ENCODE data around the gene PLCB3. TPM values are rescaled to one million over a fixed set of nuclear protein-coding genes. Genes with fewer than 3 reads are reported as not detected.

PLCB3 gene
- total and polyA plus RNA-seq, 2 donors (not counting 3 experiments of a cell fraction or from before 2014, with no cell fraction given) = 32.3 to 61.1 TPM

DNA sequence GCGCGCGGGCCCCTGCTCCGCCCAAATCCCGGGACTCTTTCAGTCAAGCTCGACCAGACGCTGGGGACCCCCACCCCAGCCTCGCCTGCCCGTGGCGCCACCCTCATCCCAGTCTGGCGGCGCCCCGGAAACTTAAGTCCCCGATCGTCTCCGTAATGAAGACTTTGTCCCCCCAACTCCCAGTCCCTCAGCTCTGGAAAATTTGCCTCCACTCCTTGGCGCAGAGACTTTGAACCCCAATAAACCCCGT is 348 bp downstream of the PLCB3 start:
- intact Hi-C loops (cut with micrococcal nuclease) = loop anchor here (1.0 kb wide), 4 partner anchors 12 to 50 kb away; partner anchors contain the start of gene GPR137
- H3K4me1 ChIP-seq (ENCODE audit: control insufficient read depth, extremely low read depth, insufficient read depth, low read length) = peaks cover 30% of the 10 kb centered on the region
- ChIA-PET CTCF (interaction anchor here (0.7 to 4.7 kb wide), 9 partner anchors 9 to 103 kb away, joined by 3 to 60 read pairs (median 10); partner anchors contain the start of genes CATSPERZ, FERMT3 and PRDX5), POLR2A (no interaction called here)
- TF ChIP-seq, protein P1, sequence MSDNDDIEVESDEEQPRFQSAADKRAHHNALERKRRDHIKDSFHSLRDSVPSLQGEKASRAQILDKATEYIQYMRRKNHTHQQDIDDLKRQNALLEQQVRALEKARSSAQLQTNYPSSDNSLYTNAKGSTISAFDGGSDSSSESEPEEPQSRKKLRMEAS (IDR thresholded peaks at IDR 0.05; ENCODE audit: insufficient read depth, insufficient read length) = no peak
- no peak for TF ChIP-seq GATA2 (IDR thresholded peaks at IDR 0.05; ENCODE audit: insufficient read depth, insufficient read length, low read depth, low read length)
- TF ChIP-seq FOS (IDR thresholded peaks at IDR 0.05; ENCODE audit: borderline replicate concordance, insufficient read depth, low read length) = no peak
- no peak for TF ChIP-seq POLR2A (IDR thresholded peaks at IDR 0.05; ENCODE audit: low read depth, low read length)
- TF ChIP-seq CTCF (IDR thresholded peaks at IDR 0.05; ENCODE audit: extremely low read depth in 1 of 2, insufficient read depth in 1 of 2, low read depth in 1 of 2, low read length in 2 of 2) = no peak
- no peak for TF ChIP-seq EZH2 (IDR thresholded peaks at IDR 0.05; ENCODE audit: borderline replicate concordance, low read depth, low read length, severe bottlenecking)
- no peak for TF ChIP-seq POLR2AphosphoS5 (IDR thresholded peaks at IDR 0.05; ENCODE audit: insufficient read depth, low read depth, low read length)
- TF ChIP-seq MYC (IDR thresholded peaks at IDR 0.05; ENCODE audit: low read depth, low read length) = no peak
- no peak for TF ChIP-seq JUN (IDR thresholded peaks at IDR 0.05; ENCODE audit: borderline replicate concordance, insufficient read depth, insufficient read length, low read depth)
- H3K27me3 ChIP-seq (ENCODE audit: control insufficient read depth in 2 of 2, insufficient read depth in 2 of 2, low read length in 2 of 2) = no peaks in the 10 kb centered on the region
- dilution Hi-C loops (cut with MboI; ENCODE audit: extremely low pct_ligation_motif_present, low sequenced_read_pairs) = no loop called here
- peak; percentile 21 for DNase-seq (ENCODE audit: low read depth, low spot score)
- peak overlapping the region; percentile 49 for H3K27ac ChIP-seq (ENCODE audit: insufficient read depth, low read depth, low read length)
- H2AFZ ChIP-seq (ENCODE audit: low read depth, low read length) = peak overlapping the region; percentile 23
- no peak for FAIRE-seq
- no peaks in the 10 kb centered on the region for H3K9me1 ChIP-seq (replicated peaks; ENCODE audit: control insufficient read depth, extremely low read depth, insufficient read depth, low read length)
- H3K4me2 ChIP-seq (ENCODE audit: insufficient read depth, low read length) = peak overlapping the region; percentile 86
- TSS peak; percentile 7 for BruUV-seq (replicated peaks)
- H3K79me2 ChIP-seq (ENCODE audit: control insufficient read depth, insufficient read depth, low read length) = peaks cover 32% of the 10 kb centered on the region
- H3K4me3 ChIP-seq (replicated peaks in 1 of 3; ENCODE audit: insufficient read depth in 1 of 3, low read depth in 1 of 3, low read length in 3 of 3) = peak overlapping the region; percentile 80 to 93 (median 80)
- no peaks in the 10 kb centered on the region for H3K9me3 ChIP-seq (replicated peaks; ENCODE audit: control insufficient read depth, insufficient read depth, low read length)
- H4K20me1 ChIP-seq (replicated peaks; ENCODE audit: control insufficient read depth, extremely low read depth, insufficient read depth, low read length) = no peaks in the 10 kb centered on the region
- H3K9ac ChIP-seq (replicated peaks; ENCODE audit: extremely low read depth, insufficient read depth, low read length) = peak overlapping the region; percentile 65
- peaks cover under 1 to 15% of the 10 kb centered on the region in 2 experiments for H3K36me3 ChIP-seq (ENCODE audit: control insufficient read depth in 2 of 2, extremely low read depth in 1 of 2, insufficient read depth in 2 of 2, low read length in 2 of 2)

Data from endothelial cell of umbilical vein (primary cell).